Heart left ventricle (tissue), 16 donors: ENCODE data around the gene AHR. TPM values are rescaled to one million over a fixed set of nuclear protein-coding genes. Genes with fewer than 3 reads are reported as not detected.

Experiments
- ATAC-seq, 4 donors: fragments of 200-7000 bp; cut with Tn5 transposase; one replicate each; pipeline ENCODE4 v1.9.1; 2020 to 2022; ENCODE audit warnings: moderate library complexity in 4 of 4, mild to moderate bottlenecking in 3 of 4, moderate number of reproducible peaks in 1 of 4
- DNase-seq, 5 donors: peaks; one replicate each; pipeline ENCODE4 v3.0.0-alpha.2; 2020
- H3K27ac ChIP-seq, 12 donors: fragments of 200-600 bp; sonication (generic) in 4 of 12; one replicate each; pipeline versions ENCODE4 v1.5.0 to v1.8.0; 2016 to 2022; ENCODE audit warnings: mild to moderate bottlenecking in 2 of 12
- H3K27me3 ChIP-seq, 9 donors: fragments of 200-600 bp; sonication (generic) in 2 of 9; one replicate each; pipeline versions ENCODE4 v1.5.1 to v1.8.0; 2016 to 2022; ENCODE audit warnings: mild to moderate bottlenecking in 3 of 9
- H3K36me3 ChIP-seq, 9 donors: fragments of 200-600 bp; sonication (generic) in 2 of 9; one replicate each; pipeline versions ENCODE4 v1.5.0 to v1.8.0; 2018 to 2022; ENCODE audit warnings: mild to moderate bottlenecking in 2 of 9
- H3K4me1 ChIP-seq, 12 donors: fragments of 200-600 bp; sonication (generic) in 4 of 12; one replicate each; pipeline versions ENCODE4 v1.5.0 to v1.8.0; 2016 to 2022; ENCODE audit warnings: mild to moderate bottlenecking in 3 of 12
- H3K4me3 ChIP-seq, 12 donors: fragments of 200-600 bp; sonication (generic) in 4 of 12; one replicate each; pipeline versions ENCODE4 v1.5.0 to v1.8.0; 2017 to 2022; ENCODE audit warnings: mild to moderate bottlenecking in 9 of 12, moderate library complexity in 4 of 12
- H3K9me3 ChIP-seq, 12 donors: fragments of 200-600 bp; sonication (generic) in 4 of 12; one replicate each; pipeline versions ENCODE4 v1.5.0 to v1.8.0; 2016 to 2022; ENCODE audit warnings: mild to moderate bottlenecking in 1 of 12
- POLR2A ChIP-seq, 2 donors: fragments of 450-650 bp; IDR thresholded peaks; one replicate each; pipeline ENCODE4 v1.6.1; 2017; ENCODE audit warnings: antibody characterized with exemption in 2 of 2, mild to moderate bottlenecking in 2 of 2, moderate library complexity in 2 of 2
- WGBS, 4 donors: extraction: QIAGEN DNeasy Blood & Tissue Kit in 2 of 4; methylation state at CpG; one replicate each; pipeline versions ENCODE4 v1.1.5 to v1.1.7; 2013 to 2018; 5-methylcytosine and 5-hydroxymethylcytosine counted together
- intact Hi-C, 10 donors: fragments of 100-400 bp; cut with DNase I; formaldehyde crosslinking; loops; one replicate each; pipeline versions ENCODE4 v1.11.1 to v1.14.2; 2022
- polyA plus RNA-seq, 2 donors: library from polyadenylated mRNA; stranded (reverse); fragments of 200-250 nt; gene quantifications; one replicate each; pipeline ENCODE4 v1.2.3, GENCODE V29; 2013
- total RNA-seq, 9 donors: library from RNA; depleted of rRNA in 2 of 9; stranded (reverse); fragments of >200 nt in 2 of 9; fragmentation: NEBNext Ultra II Directional in 3 of 9; extraction: Animal tissue kit (Norgen Biotek cat#: 25700) in 3 of 9; gene quantifications; one replicate each; pipeline versions ENCODE4 v1.1.0 to v1.2.4, GENCODE V29; 2016 to 2023
- TF ChIP-seq, protein P1 (sequence below), 12 donors: fragments of 200-600 bp; sonication (generic) in 4 of 12; IDR thresholded peaks; one replicate each; pipeline versions ENCODE4 v1.5.0 to v1.8.0; 2018 to 2022; ENCODE audit warnings: antibody characterized with exemption in 12 of 12, mild to moderate bottlenecking in 5 of 12
- donor health status: ischemic (EF 13 %, LVEDD 7.1; RV severe dilation, severe dysfunction).
- donor health status: healthy with polysubstance abuse.
- donor health status: DM: no; HTN: yes; CAD: no.
- donor health status: DM: no; HTN: no; CAD: no.
- donor health status: ischemic (EF 25% LVEDD 6.9; RV normal size, moderate dysfunction).
- donor health status: ischemic (EF 25% LVEDD 5.7; RV mildly dilated, moderate dysfunction).
- donor health status: healthy.
- donor health status: DM: yes; HTN: yes; CAD: no.
- donor health status: ischemic (EF 35%, LVEDD 5.7; RV mildly dilated, moderate dysfunction).
- donor health status: nonischemic (EF 11% LVEDD 7.7; RV severe dilation, severe dysfunction).
- donor health status: DM: yes; HTN: yes; CAD: no.
- donor health status: PGD.
- donor health status: ischemic (EF 29% LVEDD 5.4; RV normal size, mild dysfunction).
- donor health status: nonischemic (EF 23%, LVEDD 6.1; RV moderate dilation, normal function).

Gene AHR
- total and polyA plus RNA-seq, 11 donors = 6.0 to 84.6 (median 40.8) TPM

GRCh38 chr7:17266565-17266964 is 31.9 kb upstream of the AHR start:
- intact Hi-C loops = no loop called here
- Histone ChIP-seq H3K27me3 (no peaks in the 10 kb centered on the region), H3K4me3 (no peak overlapping the region), H3K36me3 (no peaks in the 10 kb centered on the region), H3K9me3 (peaks cover 0 to 66% (median 29%) of the 10 kb centered on the region in 12 donors), H3K27ac (no peak overlapping the region), H3K4me1 (no peaks in the 10 kb centered on the region)
- TF ChIP-seq, protein P1, sequence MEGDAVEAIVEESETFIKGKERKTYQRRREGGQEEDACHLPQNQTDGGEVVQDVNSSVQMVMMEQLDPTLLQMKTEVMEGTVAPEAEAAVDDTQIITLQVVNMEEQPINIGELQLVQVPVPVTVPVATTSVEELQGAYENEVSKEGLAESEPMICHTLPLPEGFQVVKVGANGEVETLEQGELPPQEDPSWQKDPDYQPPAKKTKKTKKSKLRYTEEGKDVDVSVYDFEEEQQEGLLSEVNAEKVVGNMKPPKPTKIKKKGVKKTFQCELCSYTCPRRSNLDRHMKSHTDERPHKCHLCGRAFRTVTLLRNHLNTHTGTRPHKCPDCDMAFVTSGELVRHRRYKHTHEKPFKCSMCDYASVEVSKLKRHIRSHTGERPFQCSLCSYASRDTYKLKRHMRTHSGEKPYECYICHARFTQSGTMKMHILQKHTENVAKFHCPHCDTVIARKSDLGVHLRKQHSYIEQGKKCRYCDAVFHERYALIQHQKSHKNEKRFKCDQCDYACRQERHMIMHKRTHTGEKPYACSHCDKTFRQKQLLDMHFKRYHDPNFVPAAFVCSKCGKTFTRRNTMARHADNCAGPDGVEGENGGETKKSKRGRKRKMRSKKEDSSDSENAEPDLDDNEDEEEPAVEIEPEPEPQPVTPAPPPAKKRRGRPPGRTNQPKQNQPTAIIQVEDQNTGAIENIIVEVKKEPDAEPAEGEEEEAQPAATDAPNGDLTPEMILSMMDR (IDR thresholded peaks at IDR 0.05) = no peak
- no peak for TF ChIP-seq POLR2A (IDR thresholded peaks at IDR 0.05)
- ATAC-seq (no peak), DNase-seq (no peak)

DNA sequence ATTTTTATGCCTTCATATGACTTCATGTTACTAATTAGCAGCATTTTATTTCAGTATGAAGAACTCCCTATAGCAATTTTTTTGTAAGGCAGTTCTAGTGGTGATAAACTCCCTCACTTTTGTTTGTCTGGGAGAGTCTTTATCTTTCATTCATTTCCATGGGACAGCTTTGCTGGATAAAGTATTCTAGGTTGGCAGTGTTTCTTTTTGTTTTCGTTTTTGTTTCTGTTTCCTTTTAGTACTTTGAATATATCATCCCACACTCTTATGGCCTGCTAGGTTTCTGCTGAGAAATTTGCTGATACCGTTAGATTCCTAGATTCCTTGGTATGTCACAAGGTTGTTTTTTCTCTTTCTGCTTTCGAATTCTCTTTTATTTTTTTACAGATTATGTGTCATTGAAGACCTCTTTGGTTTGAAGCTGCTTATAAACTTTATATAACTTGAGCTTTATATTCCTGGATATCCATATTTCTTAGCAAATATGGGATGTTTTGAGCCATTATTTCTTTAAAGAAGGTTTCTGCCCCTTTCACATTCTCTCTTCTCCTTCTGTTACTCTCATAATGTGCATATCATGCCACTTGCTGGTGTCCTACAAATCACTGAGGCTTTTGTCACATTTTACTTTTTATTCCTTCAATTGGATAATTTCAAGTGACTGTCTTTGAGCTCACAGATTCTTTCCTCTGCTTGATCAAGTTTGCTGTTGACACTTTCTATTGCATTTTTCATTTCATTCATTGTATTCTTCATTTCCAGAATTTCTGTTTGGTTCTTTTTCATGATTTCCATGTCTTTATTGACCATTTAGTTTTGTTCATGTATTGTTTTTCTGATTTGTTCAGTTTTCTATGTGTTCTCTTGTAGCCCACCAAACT is 28.9 kb upstream of the AHR start:
- ATAC-seq = no peak
- Histone ChIP-seq H3K27ac (no peak overlapping the region), H3K4me3 (no peak overlapping the region), H3K27me3 (no peaks in the 10 kb centered on the region), H3K36me3 (no peaks in the 10 kb centered on the region), H3K9me3 (peaks cover 0 to 68% (median 29%) of the 10 kb centered on the region in 12 donors), H3K4me1 (peaks cover 0 to 5% (median 0%) of the 10 kb centered on the region in 12 donors)
- no peak for DNase-seq
- WGBS, 4 donors = 56 to 92% (median 80%) methylated on average over 3 of the region's 3 CpGs
- intact Hi-C loops = loop anchor here in 1 of 10 donors (5.0 kb wide), 1 partner anchor 32 kb away; no protein-coding TSS in a partner anchor
- no peak for TF ChIP-seq POLR2A (IDR thresholded peaks at IDR 0.05)
- TF ChIP-seq, protein P1 (IDR thresholded peaks at IDR 0.05) = no peak

- peak overlapping the region in 5 of 12 donors; percentile 26 to 72 (median 56) for H3K27ac ChIP-seq
- no peak overlapping the region for H3K4me3 ChIP-seq
- H3K36me3 ChIP-seq = no peaks in the 10 kb centered on the region
- peak in 1 of 4 donors; percentile 17 for ATAC-seq
- peaks cover 0 to 30% (median 17%) of the 10 kb centered on the region in 12 donors for H3K4me1 ChIP-seq
- 44 to 53% (median 49%) methylated on average over 5 of the region's 5 CpGs for WGBS, 4 donors
- H3K27me3 ChIP-seq = no peaks in the 10 kb centered on the region
- H3K9me3 ChIP-seq = peaks cover 0 to 18% (median 9%) of the 10 kb centered on the region in 12 donors
- intact Hi-C loops = loop anchor here in 2 of 10 donors (5.0 kb wide), 2 partner anchors 37 to 42 kb away; no protein-coding TSS in a partner anchor
- TF ChIP-seq, protein P1 (IDR thresholded peaks at IDR 0.05) = no peak
- TF ChIP-seq POLR2A (IDR thresholded peaks at IDR 0.05) = no peak
- DNase-seq = no peak
These were observed 23.8 kb upstream of the AHR start for GRCh38 chr7:17274551-17275245.
